HG03039 (cell line): ENCODE measurements around the gene MBOAT2.
A peak's percentile ranks its signal among the peaks of the same experiment; 100 is the strongest.

Experiments
- ATAC-seq: cut with Tn5 transposase; IDR thresholded peaks from one replicate; pipeline ENCODE4 v1.9.1; 2021; ENCODE audit warnings: mild to moderate bottlenecking, moderate library complexity; ENCODE audit not compliant: unreplicated experiment

Gene MBOAT2

DNA sequence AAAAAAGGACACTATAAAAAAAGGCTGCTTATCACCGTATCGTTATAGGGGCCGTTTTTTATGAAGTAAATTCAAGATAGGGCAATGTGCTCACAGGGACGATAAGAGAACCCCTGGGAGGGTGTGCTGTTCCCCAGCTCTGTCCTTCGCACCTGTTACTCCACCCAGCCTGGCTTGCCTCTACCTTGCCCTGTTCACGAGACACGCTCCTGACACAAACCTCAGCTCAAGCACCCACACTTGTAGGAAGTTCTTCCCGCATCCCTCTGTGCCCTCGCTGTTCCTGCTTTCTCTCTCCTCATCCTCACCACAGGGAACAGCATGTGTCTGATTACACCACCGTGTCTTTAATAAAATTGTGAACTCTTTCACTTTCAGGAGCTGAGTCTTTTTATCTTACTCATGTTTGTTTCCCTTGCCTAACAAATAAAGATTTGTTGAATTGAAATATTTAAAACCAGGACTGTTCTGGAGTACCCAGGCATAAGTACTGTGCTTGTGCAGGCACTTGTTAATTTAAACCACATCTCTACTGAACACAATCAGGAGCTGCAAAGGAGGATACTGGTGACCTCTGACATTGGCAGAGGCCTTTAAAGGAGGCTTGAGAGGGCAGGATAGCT, 140.0 kb downstream of the MBOAT2 start:
- no peak for ATAC-seq

DNA sequence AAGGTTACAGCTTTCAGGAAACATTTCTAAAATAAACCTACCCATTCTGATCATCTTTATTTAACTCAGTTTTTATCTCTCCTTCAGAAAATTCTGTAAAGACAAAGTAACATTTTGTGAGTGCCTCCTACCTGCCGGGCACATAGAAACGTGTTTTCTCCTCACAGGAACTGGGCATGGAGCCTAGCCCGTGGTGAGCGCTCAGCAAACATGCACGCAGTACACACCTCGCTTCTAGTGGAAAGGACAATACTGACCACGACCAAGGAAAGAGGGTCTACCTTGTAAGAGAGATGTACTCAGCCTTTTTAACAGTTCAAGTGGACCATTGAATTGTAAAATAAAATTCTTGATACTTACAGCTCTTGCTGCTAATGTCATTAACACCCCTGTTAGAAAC, 141.3 kb downstream of the MBOAT2 start:
- no peak for ATAC-seq

DNA sequence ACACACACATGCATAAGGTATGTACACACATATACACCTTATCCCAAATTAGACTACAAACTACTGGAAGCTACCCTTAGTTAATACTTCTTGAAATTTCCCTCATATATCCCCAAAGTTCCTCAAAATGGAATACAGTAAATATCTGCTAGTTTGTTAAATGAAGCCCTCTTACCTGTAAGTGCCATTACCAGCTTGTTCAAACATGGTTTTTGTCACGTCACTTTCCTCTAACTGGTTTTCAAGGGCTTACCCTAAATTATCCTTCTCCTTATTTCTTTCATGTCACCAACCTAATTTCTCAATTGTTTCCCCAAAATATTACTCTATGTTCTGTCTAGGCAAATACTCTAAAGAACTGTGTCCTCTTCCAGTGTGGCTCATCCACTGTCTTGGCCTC, 141.7 kb downstream of the MBOAT2 start:
- no peak for ATAC-seq

DNA sequence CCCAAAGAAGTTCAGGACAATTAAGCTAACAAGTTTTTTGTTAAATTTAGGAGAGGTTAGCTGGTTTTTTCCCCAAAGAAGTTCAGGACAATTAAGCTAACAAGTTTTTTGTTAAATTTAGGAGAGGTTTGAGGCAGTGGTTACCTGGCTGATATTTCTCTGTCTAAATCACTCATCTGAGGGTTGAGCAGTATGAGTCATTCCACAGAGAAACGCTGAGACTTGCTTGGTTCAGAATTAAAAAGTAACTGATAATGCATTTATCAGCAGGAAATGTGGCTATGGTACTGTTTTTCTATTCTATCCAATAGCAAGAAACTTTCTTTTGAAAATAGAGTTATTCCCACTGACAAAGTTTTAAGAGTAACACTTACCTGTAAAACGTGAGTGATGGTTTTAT, 143.2 kb downstream of the MBOAT2 start:
- ATAC-seq, result no peak

DNA sequence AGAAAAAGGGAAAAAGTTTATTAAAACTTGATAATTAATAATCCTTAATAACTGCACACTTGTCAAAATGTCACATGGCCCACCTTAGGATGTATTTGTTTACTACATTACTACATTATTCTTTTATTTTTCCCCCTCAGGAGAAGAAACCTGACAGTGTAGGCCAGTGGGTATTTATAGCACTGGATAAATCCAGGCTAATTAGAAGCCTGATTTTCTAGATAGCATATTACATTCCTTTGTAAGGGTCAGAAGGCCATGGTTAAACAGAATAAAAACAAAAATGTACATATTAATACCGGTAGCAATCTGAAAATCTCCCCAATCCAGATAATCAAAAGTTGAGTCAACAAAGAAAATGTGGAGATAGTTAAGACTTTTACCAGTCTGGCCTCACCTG, 144.6 kb downstream of the MBOAT2 start:
- ATAC-seq, result no peak

DNA sequence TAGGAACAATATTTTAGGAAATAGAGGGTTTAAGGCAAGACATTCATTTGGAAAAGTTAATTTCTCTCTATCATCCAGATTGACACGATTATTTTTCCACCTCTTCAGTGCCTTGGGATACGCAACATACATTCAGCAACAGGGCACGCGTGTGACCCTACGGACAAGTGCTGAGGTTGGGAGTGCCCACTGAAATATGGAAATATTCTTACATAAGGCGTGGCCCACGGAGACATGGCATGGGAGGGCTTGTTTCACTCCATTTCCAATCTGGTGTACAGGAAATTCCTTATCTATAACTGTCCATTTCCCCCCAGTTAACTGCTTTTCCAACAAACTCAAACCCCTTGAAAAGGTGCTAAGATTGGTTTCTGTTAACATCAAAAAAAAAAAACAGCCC, 145.2 kb downstream of the MBOAT2 start:
- no peak for ATAC-seq

DNA sequence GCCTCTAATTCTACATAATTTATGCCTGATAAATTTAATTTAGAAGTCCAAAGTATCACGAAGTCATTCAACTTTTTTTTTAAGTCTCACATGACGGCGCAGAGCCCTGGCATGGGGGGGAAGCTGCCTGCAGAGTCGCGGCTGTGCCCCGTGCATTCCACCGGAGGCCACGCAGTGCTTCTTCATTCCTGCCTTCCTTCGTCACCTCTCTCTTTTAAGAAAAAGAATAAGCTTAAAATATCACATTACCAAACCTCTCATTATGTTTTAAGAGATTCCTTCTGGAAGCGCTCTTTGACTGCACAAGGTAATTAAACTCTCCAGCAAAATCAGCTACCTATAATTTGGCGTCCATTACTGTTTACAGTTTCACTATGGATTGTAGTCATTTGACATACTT, 145.8 kb downstream of the MBOAT2 start:
- no peak for ATAC-seq

DNA sequence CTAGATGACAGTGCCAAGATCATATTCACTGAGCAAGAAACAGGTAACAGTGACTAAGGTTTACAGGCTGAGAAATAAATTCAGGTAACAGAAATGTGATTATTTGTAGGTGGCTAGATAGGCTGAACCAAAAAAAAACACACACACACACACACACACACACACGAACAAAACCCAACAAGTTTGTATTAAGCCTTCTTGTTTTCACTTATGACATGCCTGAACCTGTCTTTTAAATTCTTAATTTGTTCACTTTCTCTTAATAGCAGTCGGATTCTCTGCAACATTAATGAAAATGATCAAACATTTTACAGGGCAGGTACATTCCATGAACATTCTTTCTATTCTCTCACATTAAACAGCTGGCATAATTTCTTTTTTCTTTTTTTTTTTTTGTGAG, 147.3 kb downstream of the MBOAT2 start:
- no peak for ATAC-seq

DNA sequence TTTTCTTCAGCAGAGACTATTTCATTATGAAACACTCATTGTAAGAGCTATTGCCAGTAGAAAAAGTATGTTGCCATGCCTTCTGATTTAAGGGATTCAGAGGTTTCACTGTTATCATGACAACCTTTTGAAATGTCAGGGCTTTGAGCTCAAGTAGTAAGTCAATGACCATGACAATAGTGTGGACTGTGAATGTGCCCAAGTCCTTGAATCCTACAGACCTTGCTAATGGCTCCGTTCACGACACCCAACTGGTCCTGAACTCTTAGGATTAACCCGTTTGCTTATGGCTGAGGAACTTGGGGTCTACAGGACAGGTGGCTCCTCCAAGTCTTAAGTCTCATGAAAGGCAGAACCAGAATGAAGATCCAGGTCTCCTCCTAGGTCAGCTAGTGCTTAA, 148.5 kb downstream of the MBOAT2 start:
- no peak for ATAC-seq

DNA sequence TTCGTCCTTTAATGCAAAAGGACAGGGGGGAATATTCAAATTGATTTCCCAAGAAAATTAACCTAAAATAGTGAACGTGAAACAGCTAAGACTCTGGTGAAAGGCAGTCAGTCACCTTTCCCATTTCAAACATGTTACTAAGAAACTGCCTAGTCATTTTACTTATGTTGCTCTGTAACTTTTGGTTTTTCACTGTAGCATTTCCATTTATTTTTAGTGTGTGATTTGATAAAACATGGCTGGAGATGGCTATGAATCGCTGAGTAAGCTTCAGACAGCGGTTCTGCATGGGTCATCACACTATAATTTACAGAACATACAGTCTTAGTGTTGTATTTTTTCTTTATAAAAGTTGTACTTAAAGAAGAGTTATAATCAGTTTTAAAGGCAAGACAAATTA, 150.1 kb downstream of the MBOAT2 start:
- ATAC-seq, result no peak

DNA sequence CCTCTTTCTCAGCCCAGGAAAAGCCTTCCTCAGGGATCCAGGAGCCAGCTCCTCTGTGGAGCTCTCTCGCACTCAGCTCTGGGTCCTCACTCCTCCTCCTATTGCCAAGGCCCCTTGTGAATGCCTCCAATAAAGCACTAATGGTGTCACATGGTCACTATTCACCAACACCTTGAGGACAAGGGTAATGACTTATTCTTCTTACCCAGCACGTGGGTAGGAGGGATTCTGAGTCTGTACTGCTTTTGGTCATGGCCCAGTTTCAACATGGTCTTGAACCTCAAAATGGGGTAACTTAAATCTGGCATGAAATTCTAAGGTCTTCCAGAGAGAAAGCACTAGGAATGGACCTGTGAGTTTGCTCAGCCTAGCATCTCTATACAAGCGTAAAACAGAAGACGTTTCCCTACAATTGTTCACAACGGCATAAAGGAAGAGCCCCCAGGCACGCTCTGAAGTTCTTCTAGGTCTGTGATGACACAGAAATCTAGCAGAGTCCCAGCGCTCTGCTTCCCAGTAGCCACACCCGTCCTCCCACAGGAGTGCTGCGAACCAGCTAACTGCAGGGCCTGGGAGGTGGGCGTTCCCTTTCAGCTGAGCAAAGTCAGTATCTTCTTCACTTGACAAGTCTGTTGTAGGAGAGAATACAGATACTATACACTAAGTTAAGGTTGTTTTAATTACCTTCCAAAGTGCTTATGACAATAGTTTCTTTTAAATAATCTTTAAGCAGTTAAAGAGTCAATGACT, 151.5 kb downstream of the MBOAT2 start:
- no peak for ATAC-seq

DNA sequence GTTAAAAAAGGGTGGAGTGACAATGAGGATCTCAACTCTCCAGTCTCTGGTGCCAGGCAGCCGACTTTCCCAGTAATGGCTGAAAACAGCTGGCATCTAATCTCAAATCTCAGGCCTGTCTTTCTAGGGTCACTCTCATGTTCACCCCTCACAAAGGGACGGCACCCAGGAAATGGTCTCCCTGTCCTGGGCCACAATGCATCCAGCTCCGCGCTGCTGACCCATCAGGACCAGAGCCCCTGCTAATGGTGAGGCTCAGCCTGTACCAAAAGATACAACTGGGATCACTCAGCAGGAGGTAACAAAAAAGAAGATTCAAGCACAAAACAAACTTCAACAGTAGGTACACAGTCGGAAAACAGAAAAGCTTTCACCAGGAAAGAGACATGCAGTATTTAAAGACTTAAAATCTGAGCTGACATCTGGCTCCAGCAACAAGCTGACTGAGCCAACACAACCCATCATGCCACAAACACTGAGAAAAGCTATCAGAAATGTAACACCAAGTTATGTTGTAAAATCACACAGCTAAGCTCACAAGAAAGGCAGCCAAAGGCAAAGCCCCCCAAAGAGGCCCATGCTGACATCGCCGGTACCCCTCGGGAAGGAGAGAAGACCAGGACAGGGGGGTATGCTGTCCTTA, 152.5 kb downstream of the MBOAT2 start:
- no peak for ATAC-seq

DNA sequence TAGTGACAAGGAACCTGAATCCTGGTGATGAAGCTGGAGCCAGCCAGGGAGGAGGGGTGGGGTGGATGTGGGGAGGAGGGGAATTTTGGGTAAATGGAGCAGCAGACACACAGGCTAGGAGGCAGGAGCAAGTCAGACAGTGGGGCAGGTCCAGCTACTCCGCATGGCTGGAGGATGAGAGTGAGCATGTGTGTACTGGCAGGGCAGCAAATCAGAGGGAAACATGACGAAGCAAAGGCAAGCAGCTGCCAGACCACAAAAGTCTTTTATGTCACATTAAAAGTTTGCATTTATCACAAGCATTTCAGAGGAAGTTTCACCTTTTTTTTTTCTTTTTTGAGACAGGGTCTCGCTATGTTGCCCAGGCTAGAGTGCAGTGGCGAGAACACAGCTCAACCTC, 154.2 kb downstream of the MBOAT2 start:
- ATAC-seq, result no peak

DNA sequence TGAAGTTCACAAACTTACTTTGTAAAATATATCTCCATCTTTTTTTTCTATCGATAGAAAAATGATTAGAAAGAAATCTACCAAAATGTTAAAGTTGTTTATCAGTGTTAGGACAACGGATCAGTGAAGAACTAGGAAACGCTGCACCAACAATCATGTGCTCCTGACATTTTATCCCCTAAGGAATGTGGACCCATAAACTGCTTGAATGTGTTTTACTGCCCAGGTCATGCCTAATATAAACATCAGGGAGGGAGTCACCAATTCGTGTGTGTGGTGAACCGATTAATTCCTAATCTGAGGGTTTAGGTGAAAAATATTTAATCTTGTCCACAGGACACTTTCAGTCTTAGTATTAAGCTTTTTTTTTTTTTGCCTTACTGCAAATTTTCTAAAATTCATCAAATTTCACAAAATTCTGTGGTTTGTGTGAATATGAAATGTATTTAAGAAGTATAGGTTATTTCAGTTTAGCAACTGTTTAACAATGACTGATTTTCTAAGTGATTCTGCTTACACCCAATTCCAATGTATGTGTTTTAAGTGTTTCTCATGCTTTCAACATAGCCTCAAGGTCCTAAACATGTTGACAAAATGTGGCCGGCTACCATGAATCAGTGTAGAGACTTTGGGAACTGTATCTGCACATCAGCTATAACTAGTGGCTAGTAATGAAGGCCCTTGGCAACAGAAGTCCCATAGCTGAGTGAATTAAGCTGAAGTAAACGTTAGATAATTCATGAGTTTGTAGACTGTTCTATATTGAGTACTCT, 155.0 kb downstream of the MBOAT2 start:
- ATAC-seq, result no peak

DNA sequence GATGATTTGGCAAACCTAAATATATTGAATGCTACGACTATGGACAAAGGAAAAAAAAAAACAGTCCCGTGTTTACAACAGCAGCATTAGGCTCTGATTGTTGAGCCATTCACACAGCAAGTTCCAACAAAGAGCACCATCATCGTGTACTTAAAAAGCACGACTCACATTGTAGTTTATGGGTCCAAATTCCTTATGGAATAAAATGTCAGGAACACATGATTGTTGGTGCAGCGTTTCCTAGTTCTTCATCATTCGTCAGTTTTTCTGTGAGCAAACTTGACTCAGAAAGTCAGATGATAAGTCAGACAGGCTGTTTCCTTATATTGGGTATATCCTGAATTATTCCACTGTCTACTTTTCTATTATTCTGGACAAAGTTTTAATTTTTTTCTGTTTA, 156.1 kb downstream of the MBOAT2 start:
- no peak for ATAC-seq

DNA sequence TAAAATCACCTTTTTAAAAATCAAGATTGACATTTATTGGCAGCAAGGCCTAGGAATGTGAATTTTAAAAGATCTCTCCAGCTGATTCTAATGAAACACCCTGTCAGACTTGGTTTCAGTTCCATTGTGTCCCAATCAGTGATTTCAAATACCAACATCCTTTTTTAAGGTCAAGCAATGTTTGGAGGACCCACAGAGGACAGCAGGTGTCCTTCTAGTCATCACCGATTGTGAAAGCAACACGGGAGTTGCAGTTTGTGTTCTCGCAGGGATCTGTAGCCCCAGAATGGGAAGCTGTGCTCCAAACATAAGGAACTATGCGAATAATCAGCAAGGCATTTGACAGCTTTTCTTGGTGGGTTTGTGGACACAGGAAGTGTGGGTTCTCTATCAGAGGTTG, 161.6 kb downstream of the MBOAT2 start:
- ATAC-seq, result no peak

DNA sequence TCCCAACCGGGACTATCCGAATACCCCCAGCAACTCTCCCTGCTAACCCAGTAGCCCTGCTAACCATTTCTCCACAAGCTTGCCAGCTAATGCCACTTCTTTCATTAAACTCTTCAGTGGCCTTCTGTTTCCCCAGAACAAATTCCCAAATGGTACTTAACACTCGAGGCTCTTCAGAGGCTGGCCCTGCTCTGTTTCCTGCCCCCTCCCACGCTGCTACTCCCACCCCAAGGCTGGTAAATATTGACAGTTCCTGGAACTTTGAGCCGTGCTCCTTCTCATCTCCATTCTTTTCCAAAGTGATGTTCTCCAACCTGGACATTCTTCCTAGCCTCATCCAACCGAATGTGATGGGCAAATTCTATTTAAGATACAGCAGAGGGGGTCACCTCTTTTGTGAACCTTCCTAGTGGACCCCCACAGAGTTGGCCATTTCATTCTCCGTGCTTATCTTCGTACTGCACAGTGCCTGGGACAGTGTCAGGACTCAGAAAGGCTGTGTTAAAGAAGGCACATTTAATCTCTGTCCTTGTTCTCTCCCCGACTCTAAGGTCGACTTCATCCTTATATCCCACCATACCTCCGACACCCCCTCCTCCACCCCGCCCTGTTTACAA, 162.9 kb downstream of the MBOAT2 start:
- no peak for ATAC-seq

DNA sequence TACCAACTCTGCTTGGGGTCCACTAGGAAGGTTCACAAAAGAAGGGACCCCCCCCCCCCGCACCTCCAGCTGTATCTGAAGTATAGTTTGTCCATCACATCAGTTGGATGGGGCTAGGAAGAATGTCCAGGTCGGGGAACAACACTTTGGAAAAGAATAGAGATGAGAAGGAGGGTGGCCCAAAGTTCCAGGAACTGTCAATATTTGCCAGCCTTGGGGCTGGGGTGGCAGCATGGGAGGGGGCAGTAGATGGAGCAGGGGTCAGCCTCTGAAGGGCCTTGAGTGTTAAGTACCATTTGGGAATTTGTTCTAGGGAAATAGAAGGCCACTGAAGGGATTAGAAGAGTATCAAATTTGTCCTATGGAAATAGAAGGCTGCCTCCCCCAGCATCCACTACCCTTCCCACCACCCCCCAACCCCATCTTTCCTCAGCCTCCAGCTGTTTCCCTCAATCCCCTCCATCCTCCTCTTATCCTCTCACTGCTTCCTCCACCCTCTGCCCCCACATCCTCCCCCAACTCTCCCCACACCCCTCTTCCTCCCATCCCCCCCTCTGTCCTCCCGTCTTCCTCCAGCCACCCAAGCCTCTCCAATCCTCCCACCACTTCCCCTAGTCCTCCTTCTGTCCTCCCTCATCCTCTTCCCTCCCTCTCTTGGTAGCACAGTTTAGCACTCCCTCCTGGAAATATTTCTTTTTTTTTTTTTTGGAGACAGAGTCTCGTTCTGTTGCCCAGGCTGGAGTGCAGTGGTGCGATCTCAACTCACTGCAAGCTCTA, 164.1 kb downstream of the MBOAT2 start:
- no peak for ATAC-seq

DNA sequence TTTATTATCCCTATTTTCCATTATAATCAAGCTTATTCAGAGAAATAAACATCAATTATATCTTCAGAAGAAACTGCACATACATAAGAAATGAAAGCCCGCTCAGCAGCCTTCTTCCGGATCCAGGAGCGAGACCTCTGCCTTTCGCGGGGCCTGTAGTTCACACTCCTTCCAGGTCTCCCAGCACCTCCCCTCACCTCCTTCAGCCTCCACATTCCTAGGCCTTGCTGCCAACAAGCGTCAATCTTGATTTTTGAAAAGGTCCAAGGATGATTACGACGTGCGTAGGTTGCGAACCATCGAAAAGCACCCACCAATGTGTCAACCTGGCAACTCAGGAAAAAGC, 165.7 kb downstream of the MBOAT2 start:
- ATAC-seq, result no peak

DNA sequence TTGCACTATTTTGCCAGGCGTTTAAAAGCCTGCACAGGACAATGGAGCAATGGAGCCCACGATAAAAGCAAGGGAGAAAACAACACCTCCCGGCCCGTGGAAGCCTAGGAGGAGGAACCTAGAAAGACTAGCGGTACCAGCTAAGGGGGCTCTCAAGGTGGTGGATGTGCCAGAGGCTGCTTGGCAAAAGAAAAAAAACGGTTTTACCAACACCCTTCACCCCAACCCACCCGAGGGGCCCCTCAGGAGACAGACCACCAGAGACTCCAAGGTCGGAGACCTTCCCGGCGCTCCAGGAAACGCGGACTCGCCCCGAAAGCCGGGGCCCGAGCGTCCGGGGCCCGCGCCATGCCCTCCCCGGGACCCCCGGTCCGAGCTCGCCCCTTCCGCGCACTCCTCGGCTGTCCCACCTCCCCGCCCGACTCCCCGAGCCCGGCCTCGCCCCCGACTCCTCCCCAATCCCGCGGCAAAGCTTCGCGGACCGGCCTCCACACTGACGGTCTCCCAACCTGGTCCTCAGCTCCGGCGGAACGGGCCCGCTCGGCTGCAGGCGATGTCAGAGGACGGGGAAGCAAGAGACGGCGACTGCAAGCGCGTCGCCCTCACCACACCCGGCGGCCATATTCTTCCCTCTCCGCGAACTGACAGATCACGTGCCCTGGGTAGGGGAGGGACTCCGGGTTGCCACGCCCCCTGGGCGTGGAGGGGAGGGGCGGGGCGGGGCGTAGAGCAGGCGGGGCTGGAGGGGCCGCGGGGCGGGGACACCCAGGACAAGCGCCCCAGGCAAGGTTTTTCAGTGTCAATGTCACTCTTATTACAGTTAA, 166.3 kb downstream of the MBOAT2 start, which contains the start of gene KIDINS220:
KIDINS220 (minus strand) TSS at position 643 of the 824 bp plus-strand sequence. CDS start 10,520 bp downstream, outside the sequence.
- peak; percentile 91 for ATAC-seq
